ENCODE measurements around the gene PBX4. TPM values are rescaled to one million over a fixed set of nuclear protein-coding genes. Genes with fewer than 3 reads are reported as not detected.

The PBX4 gene
- total RNA-seq, 1 experiment from 2014 or later: 0.30 TPM

DNA sequence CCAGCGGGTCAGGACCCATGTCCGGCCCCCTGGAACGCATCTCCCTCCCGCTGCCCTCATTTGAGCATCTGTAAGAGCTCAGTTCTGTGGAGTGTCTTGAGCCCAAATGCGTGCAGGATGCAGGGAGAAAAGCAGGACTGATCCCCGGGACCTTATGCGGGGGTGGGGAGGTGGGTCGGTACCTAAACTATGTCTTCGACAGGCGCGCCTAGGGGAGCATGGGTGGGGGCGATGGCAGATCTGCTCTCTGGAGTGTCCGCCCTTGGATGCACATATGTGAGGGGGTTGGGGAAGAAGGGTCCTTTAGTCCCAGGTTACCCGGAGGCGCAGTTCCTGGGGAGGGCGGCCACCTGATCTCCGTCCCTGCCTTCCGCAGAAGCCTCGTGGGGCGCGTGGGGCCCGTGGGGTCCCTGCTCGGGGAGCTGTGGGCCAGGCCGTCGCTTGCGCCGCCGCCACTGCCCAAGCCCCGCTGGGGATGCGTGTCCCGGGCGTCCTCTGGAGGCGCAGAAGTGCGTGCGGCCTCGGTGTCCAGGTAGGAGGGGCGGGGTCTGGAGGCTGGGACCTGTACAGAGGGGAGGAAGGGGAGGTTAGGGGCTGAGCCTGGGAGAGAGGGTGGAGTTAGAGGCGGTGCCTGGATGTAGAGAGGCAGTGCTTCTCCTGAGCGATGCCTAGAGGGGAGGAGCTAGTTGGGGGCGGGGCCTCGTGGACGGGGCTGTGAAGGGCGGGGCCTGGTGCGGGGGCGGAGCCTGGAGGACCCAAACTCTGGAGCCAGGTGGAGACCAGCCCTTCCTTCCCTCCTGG is 77.6 kb downstream of the PBX4 start:
- BruUV-seq (replicated peaks): no TSS peak
- ChIA-PET CTCF (no interaction called here), POLR2A (interaction anchor here (0.7 kb wide), 2 partner anchors 49 to 235 kb away, joined by 3 read pairs; no protein-coding TSS in a partner anchor)
- no peaks in the 10 kb centered on the region for H3K27me3 Mint-ChIP-seq (ENCODE audit: insufficient read depth, unreplicated experiment)
- H3K9me3 Mint-ChIP-seq (ENCODE audit: unreplicated experiment): no peaks in the 10 kb centered on the region
- H3K27ac Mint-ChIP-seq (ENCODE audit: low read depth, unreplicated experiment): no peak overlapping the region
- intact Hi-C loops (cut with micrococcal nuclease): no loop called here
- H3K36me3 Mint-ChIP-seq (ENCODE audit: insufficient read depth, unreplicated experiment): peaks cover 7% of the 10 kb centered on the region
- TF ChIP-seq, protein P1, sequence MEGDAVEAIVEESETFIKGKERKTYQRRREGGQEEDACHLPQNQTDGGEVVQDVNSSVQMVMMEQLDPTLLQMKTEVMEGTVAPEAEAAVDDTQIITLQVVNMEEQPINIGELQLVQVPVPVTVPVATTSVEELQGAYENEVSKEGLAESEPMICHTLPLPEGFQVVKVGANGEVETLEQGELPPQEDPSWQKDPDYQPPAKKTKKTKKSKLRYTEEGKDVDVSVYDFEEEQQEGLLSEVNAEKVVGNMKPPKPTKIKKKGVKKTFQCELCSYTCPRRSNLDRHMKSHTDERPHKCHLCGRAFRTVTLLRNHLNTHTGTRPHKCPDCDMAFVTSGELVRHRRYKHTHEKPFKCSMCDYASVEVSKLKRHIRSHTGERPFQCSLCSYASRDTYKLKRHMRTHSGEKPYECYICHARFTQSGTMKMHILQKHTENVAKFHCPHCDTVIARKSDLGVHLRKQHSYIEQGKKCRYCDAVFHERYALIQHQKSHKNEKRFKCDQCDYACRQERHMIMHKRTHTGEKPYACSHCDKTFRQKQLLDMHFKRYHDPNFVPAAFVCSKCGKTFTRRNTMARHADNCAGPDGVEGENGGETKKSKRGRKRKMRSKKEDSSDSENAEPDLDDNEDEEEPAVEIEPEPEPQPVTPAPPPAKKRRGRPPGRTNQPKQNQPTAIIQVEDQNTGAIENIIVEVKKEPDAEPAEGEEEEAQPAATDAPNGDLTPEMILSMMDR (IDR thresholded peaks at IDR 0.05; ENCODE audit: unreplicated experiment): no peak
- no peak overlapping the region for H3K4me3 Mint-ChIP-seq (ENCODE audit: unreplicated experiment)
- DNase-seq (ENCODE audit: unreplicated experiment): peak; percentile 46
- no peaks in the 10 kb centered on the region for H3K4me1 Mint-ChIP-seq (ENCODE audit: insufficient read depth, unreplicated experiment)

DNA sequence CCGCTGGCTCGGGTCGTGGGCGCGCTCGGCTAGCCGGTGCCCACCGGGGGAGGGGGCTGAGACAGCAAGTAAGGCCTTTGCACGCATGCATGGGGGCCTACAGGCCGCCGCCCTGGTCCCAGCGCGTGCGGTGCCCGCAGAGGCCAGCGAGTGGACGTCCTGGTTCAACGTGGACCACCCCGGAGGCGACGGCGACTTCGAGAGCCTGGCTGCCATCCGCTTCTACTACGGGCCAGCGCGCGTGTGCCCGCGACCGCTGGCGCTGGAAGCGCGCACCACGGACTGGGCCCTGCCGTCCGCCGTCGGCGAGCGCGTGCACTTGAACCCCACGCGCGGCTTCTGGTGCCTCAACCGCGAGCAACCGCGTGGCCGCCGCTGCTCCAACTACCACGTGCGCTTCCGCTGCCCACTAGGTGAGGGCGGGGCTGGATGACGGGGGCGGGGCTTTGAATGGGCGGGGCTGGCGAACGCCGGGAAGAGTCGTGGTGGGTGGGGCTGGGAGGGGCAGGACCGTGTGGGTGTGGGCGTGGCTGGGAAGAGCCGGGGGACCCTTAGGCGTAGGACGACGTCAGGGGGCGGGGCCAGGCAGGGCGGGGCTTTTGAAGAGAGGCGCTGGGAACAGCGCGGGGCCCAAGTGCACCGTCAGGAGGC is 78.3 kb downstream of the PBX4 start:
- ChIA-PET POLR2A (interaction anchor here (0.7 kb wide), 1 partner anchor 50 kb away, joined by 3 read pairs; no protein-coding TSS in a partner anchor), CTCF (no interaction called here)
- no peak overlapping the region for H3K4me3 Mint-ChIP-seq (ENCODE audit: unreplicated experiment)
- H3K36me3 Mint-ChIP-seq (ENCODE audit: insufficient read depth, unreplicated experiment): peaks cover 7% of the 10 kb centered on the region
- no peaks in the 10 kb centered on the region for H3K9me3 Mint-ChIP-seq (ENCODE audit: unreplicated experiment)
- no peaks in the 10 kb centered on the region for H3K4me1 Mint-ChIP-seq (ENCODE audit: insufficient read depth, unreplicated experiment)
- intact Hi-C loops (cut with micrococcal nuclease): no loop called here
- BruUV-seq (replicated peaks): no TSS peak
- no peaks in the 10 kb centered on the region for H3K27me3 Mint-ChIP-seq (ENCODE audit: insufficient read depth, unreplicated experiment)
- no peak for DNase-seq (ENCODE audit: unreplicated experiment)
- TF ChIP-seq, protein P1 (IDR thresholded peaks at IDR 0.05; ENCODE audit: unreplicated experiment): no peak
- no peak overlapping the region for H3K27ac Mint-ChIP-seq (ENCODE audit: low read depth, unreplicated experiment)

DNA sequence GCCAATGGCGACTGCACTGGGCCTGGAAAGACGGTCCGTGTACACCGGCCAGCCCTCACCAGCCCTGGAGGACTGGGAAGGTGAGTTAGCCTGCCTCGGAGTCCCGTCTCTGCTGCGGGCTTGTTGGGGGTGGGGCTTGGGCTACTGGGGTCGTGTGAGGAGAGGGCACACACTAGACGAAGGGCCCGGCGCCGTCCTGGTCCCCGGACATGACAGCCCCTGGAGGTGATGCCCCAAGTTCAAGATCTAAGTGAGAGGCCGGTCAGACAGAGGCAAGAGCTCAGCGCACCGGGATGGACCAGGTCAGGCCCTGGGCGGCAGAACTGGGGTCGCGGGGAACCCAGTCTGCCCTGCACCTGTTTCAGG is 78.8 kb downstream of the PBX4 start:
- no peaks in the 10 kb centered on the region for H3K9me3 Mint-ChIP-seq (ENCODE audit: unreplicated experiment)
- TF ChIP-seq, protein P1 (IDR thresholded peaks at IDR 0.05; ENCODE audit: unreplicated experiment): no peak
- H3K36me3 Mint-ChIP-seq (ENCODE audit: insufficient read depth, unreplicated experiment): peaks cover 7% of the 10 kb centered on the region
- POLR2A ChIA-PET: no interaction called here
- no peak overlapping the region for H3K4me3 Mint-ChIP-seq (ENCODE audit: unreplicated experiment)
- intact Hi-C loops (cut with micrococcal nuclease): no loop called here
- CTCF ChIA-PET: no interaction called here
- no peaks in the 10 kb centered on the region for H3K4me1 Mint-ChIP-seq (ENCODE audit: insufficient read depth, unreplicated experiment)
- H3K27me3 Mint-ChIP-seq (ENCODE audit: insufficient read depth, unreplicated experiment): no peaks in the 10 kb centered on the region
- no peak for DNase-seq (ENCODE audit: unreplicated experiment)
- no peak overlapping the region for H3K27ac Mint-ChIP-seq (ENCODE audit: low read depth, unreplicated experiment)
- BruUV-seq (replicated peaks): no TSS peak

DNA sequence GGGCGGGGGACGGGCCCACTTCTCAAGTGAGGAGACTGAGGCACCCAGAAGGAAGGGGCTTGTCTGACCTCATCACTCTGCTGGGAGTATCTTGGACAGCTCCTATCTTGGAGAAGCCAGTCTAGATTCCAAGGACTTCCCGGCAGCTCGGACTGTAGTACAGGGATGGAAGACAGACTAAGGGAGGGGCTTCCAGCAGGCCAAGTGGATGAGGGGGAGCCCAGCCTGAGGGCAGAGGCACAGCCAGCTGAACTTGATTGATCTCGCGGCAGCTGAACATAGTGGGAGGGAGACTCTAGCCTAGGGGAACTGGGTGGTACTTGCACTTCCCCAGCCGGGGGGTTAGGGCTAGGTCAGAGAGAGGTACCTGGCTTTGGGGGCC is 79.7 kb downstream of the PBX4 start:
- H3K27me3 Mint-ChIP-seq (ENCODE audit: insufficient read depth, unreplicated experiment): no peaks in the 10 kb centered on the region
- H3K4me1 Mint-ChIP-seq (ENCODE audit: insufficient read depth, unreplicated experiment): no peaks in the 10 kb centered on the region
- H3K27ac Mint-ChIP-seq (ENCODE audit: low read depth, unreplicated experiment): no peak overlapping the region
- no peaks in the 10 kb centered on the region for H3K9me3 Mint-ChIP-seq (ENCODE audit: unreplicated experiment)
- intact Hi-C loops (cut with micrococcal nuclease): no loop called here
- no TSS peak for BruUV-seq (replicated peaks)
- CTCF ChIA-PET: interaction anchor here (0.5 to 1.2 kb wide), 2 partner anchors 415 to 717 kb away, joined by 3 to 5 read pairs; no protein-coding TSS in a partner anchor
- TF ChIP-seq, protein P1 (IDR thresholded peaks at IDR 0.05; ENCODE audit: unreplicated experiment): no peak
- POLR2A ChIA-PET: interaction anchor here (0.6 to 0.9 kb wide), 2 partner anchors 17 to 67 kb away, joined by 3 to 5 read pairs; no protein-coding TSS in a partner anchor
- no peak overlapping the region for H3K4me3 Mint-ChIP-seq (ENCODE audit: unreplicated experiment)
- H3K36me3 Mint-ChIP-seq (ENCODE audit: insufficient read depth, unreplicated experiment): peaks cover 7% of the 10 kb centered on the region
- DNase-seq (ENCODE audit: unreplicated experiment): no peak
